ENCODE data around the gene DMTF1. TPM values are rescaled to one million over a fixed set of nuclear protein-coding genes. Genes with fewer than 3 reads are reported as not detected.
"Not testable (repeated sequence)": the region's sequence is repeated elsewhere in the genome, so short reads cannot be mapped to it uniquely, and the experiment has no call there.

DMTF1 gene
- total and polyA plus RNA-seq, 12 donors: 10.8 to 60.8 (median 21.8) TPM

- Histone ChIP-seq H3K27me3 (no peaks in the 10 kb centered on the region), H3K4me1 (peaks cover 0 to 41% (median 19%) of the 10 kb centered on the region in 9 donors), H3K4me3 (no peak overlapping the region), H3K36me3 (peaks cover 0 to 51% (median 0%) of the 10 kb centered on the region in 9 donors), H3K27ac (peak overlapping the region in 1 of 10 donors; percentile 13), H3K9me3 (peaks cover 0 to 36% (median 19%) of the 10 kb centered on the region in 11 donors)
- 100% methylated on average over 2 of the region's 2 CpGs for WGBS, 2 donors
- no peak for TF ChIP-seq CTCF (IDR thresholded peaks at IDR 0.05)
- ATAC-seq (no peak), DNase-seq (no peak)
- intact Hi-C loops (cut with DNase I): no loop called here
These were observed 50.5 kb downstream of the DMTF1 start for GRCh38 chr7:87202705-87203104.

- ATAC-seq; H3K27ac ChIP-seq; intact Hi-C loops (cut with DNase I); DNase-seq; H3K4me3 ChIP-seq; H3K27me3 ChIP-seq: not testable (repeated sequence)
- peaks cover 0 to 39% (median 0%) of the 10 kb centered on the region in 9 donors for H3K36me3 ChIP-seq
- H3K9me3 ChIP-seq: peaks cover 0 to 36% (median 19%) of the 10 kb centered on the region in 11 donors
- H3K4me1 ChIP-seq: peaks cover 0 to 39% (median 19%) of the 10 kb centered on the region in 9 donors
- 89 to 90% methylated on average over 4 of the region's 4 CpGs for WGBS, 2 donors
These were observed 51.7 kb downstream of the DMTF1 start for GRCh38 chr7:87203929-87204328.

GRCh38 chr7:87204933-87205332, 52.7 kb downstream of the DMTF1 start:
- ATAC-seq: no peak
- TF ChIP-seq CTCF (IDR thresholded peaks at IDR 0.05): no peak
- 63 to 83% methylated on average over 3 of the region's 3 CpGs for WGBS, 2 donors

GRCh38 chr7:87205701-87206100, 53.4 kb downstream of the DMTF1 start:
- H3K4me3 ChIP-seq; H3K27ac ChIP-seq; H3K27me3 ChIP-seq; ATAC-seq; DNase-seq; intact Hi-C loops (cut with DNase I): not testable (repeated sequence)
- WGBS, 2 donors: 93 to 96% methylated on average over 3 of the region's 3 CpGs
- peaks cover 0 to 21% (median 0%) of the 10 kb centered on the region in 9 donors for H3K36me3 ChIP-seq
- H3K9me3 ChIP-seq: peaks cover 0 to 36% (median 19%) of the 10 kb centered on the region in 11 donors
- peaks cover 0 to 25% (median 8%) of the 10 kb centered on the region in 9 donors for H3K4me1 ChIP-seq

More at GRCh38 chr7:87204933-87205332, 52.7 kb downstream of the DMTF1 start:
- Histone ChIP-seq H3K4me3 (no peak overlapping the region), H3K27me3 (no peaks in the 10 kb centered on the region), H3K27ac (no peak overlapping the region), H3K4me1 (peaks cover 0 to 29% (median 12%) of the 10 kb centered on the region in 9 donors), H3K36me3 (peaks cover 0 to 29% (median 0%) of the 10 kb centered on the region in 9 donors), H3K9me3 (peaks cover 0 to 36% (median 19%) of the 10 kb centered on the region in 11 donors)
- intact Hi-C loops (cut with DNase I): no loop called here
- DNase-seq: no peak

- WGBS, 2 donors: 95 to 97% methylated on average over 1 of the region's 1 CpG
These were observed 54.1 kb downstream of the DMTF1 start for GRCh38 chr7:87206361-87206760.

More at GRCh38 chr7:87206361-87206760, 54.1 kb downstream of the DMTF1 start:
- ATAC-seq (no peak), DNase-seq (no peak)
- TF ChIP-seq CTCF (IDR thresholded peaks at IDR 0.05): no peak
- H3K27me3 ChIP-seq: no peaks in the 10 kb centered on the region
- no peak overlapping the region for H3K4me3 ChIP-seq
- peaks cover 0 to 27% (median 9%) of the 10 kb centered on the region in 9 donors for H3K4me1 ChIP-seq
- peaks cover 0 to 36% (median 19%) of the 10 kb centered on the region in 11 donors for H3K9me3 ChIP-seq
- peaks cover 0 to 18% (median 0%) of the 10 kb centered on the region in 9 donors for H3K36me3 ChIP-seq
- intact Hi-C loops (cut with DNase I): no loop called here
- no peak overlapping the region for H3K27ac ChIP-seq

Data from heart right ventricle (tissue), 16 donors.